Measurements from ENCODE around the gene APLN.

APLN gene

GRCh38 chrX:129686422-129686948, 31.7 kb upstream of the APLN start:
- H3K4me3 ChIP-seq (ENCODE audit: low read length): no peak overlapping the region
- TF ChIP-seq ZNF274 (IDR thresholded peaks at IDR 0.05; ENCODE audit: low read depth, low read length): no peak

- no peak for TF ChIP-seq ZNF274 (IDR thresholded peaks at IDR 0.05; ENCODE audit: low read depth, low read length)
- no peak overlapping the region for H3K4me3 ChIP-seq (ENCODE audit: low read length)
Observed at GRCh38 chrX:129682979-129683378, 28.2 kb upstream of the APLN start.

- no peak for TF ChIP-seq ZNF274 (IDR thresholded peaks at IDR 0.05; ENCODE audit: low read depth, low read length)
- H3K4me3 ChIP-seq (ENCODE audit: low read length): no peak overlapping the region
Observed at GRCh38 chrX:129679901-129680300, 25.1 kb upstream of the APLN start.

- TF ChIP-seq ZNF274 (IDR thresholded peaks at IDR 0.05; ENCODE audit: low read depth, low read length): no peak
- H3K4me3 ChIP-seq (ENCODE audit: low read length): peak overlapping the region; percentile 19; the same call in 1 of the 2 replicates
Observed at GRCh38 chrX:129678614-129679195, 23.9 kb upstream of the APLN start.

GRCh38 chrX:129667412-129667811, 12.7 kb upstream of the APLN start:
- TF ChIP-seq ZNF274 (IDR thresholded peaks at IDR 0.05; ENCODE audit: low read depth, low read length): no peak
- no peak overlapping the region for H3K4me3 ChIP-seq (ENCODE audit: low read length)

GRCh38 chrX:129665916-129666644, 11.3 kb upstream of the APLN start:
- no peak overlapping the region for H3K4me3 ChIP-seq (ENCODE audit: low read length)
- TF ChIP-seq ZNF274 (IDR thresholded peaks at IDR 0.05; ENCODE audit: low read depth, low read length): no peak

- no peak for TF ChIP-seq ZNF274 (IDR thresholded peaks at IDR 0.05; ENCODE audit: low read depth, low read length)
- H3K4me3 ChIP-seq (ENCODE audit: low read length): no peak overlapping the region
Observed at GRCh38 chrX:129663171-129663570, 8.4 kb upstream of the APLN start.

- H3K4me3 ChIP-seq (ENCODE audit: low read length): no peak overlapping the region
- no peak for TF ChIP-seq ZNF274 (IDR thresholded peaks at IDR 0.05; ENCODE audit: low read depth, low read length)
Observed at GRCh38 chrX:129661369-129661768, 6.6 kb upstream of the APLN start.

- TF ChIP-seq ZNF274 (IDR thresholded peaks at IDR 0.05; ENCODE audit: low read depth, low read length): no peak
- no peak overlapping the region for H3K4me3 ChIP-seq (ENCODE audit: low read length)
Observed at GRCh38 chrX:129659861-129660260, 5.1 kb upstream of the APLN start.

- TF ChIP-seq ZNF274 (IDR thresholded peaks at IDR 0.05; ENCODE audit: low read depth, low read length): no peak
- no peak overlapping the region for H3K4me3 ChIP-seq (ENCODE audit: low read length)
Observed at GRCh38 chrX:129659141-129659540, 4.4 kb upstream of the APLN start.

GRCh38 chrX:129658429-129658828, 3.7 kb upstream of the APLN start:
- no peak overlapping the region for H3K4me3 ChIP-seq (ENCODE audit: low read length)
- no peak for TF ChIP-seq ZNF274 (IDR thresholded peaks at IDR 0.05; ENCODE audit: low read depth, low read length)

GRCh38 chrX:129655547-129656249, 942 bp upstream of the APLN start:
- no peak for TF ChIP-seq ZNF274 (IDR thresholded peaks at IDR 0.05; ENCODE audit: low read depth, low read length)
- H3K4me3 ChIP-seq (ENCODE audit: low read length): no peak overlapping the region

GRCh38 chrX:129653971-129654651, 645 bp downstream of the APLN start:
- peak overlapping the region; percentile 23; the same call in 1 of the 2 replicates for H3K4me3 ChIP-seq (ENCODE audit: low read length)
- TF ChIP-seq ZNF274 (IDR thresholded peaks at IDR 0.05; ENCODE audit: low read depth, low read length): no peak
